ENCODE data around the gene FERMT3.
"Not testable (repeated sequence)": the region's sequence is repeated elsewhere in the genome, so short reads cannot be mapped to it uniquely, and the experiment has no call there.

Gene FERMT3

DNA sequence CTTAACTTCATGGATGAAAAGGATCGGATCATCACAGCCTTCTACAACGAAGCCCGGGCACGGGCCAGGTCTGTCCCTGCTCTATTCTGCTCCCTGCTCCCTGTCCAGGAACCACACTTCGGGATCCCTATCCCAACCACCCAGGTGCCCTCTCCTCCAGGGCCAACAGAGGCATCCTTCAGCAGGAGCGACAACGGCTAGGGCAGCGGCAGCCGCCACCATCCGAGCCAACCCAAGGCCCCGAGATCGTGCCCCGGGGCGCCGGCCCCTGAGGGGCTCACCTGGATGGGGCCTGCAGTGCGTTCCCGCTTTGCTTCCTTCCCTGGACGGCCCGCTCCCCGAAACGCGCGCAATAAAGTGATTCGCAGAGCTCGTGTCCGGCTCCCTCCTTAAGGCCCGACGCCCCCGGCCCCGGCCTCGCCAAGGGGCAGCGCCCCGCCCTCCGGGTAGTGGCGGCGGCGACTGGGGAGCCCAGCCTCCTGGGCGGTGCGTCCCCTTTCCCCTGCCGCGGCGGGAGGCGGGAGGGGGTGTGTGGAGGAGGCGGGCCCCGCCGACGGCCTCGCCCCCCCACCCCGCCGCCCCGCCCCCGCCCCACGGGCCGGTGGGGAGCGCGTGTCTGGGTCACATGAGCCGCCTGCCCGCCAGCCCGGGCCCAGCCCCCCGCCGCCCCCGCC lies 27.5 kb downstream of the FERMT3 start, which contains the start of gene VEGFB:
TSS of gene VEGFB (plus strand) at position 672 of the 674 bp plus-strand sequence. CDS start 250 bp downstream, outside the sequence.
- DNase-seq (ENCODE audit: low read depth in 3 of 3, low spot score in 1 of 3) = peak in 2 of 3 donors; percentile 57 to 63

GRCh38 chr11:64234647-64235379 lies 28.3 kb downstream of the FERMT3 start:
- no peak for DNase-seq (ENCODE audit: low read depth in 3 of 3, low spot score in 1 of 3)

DNA sequence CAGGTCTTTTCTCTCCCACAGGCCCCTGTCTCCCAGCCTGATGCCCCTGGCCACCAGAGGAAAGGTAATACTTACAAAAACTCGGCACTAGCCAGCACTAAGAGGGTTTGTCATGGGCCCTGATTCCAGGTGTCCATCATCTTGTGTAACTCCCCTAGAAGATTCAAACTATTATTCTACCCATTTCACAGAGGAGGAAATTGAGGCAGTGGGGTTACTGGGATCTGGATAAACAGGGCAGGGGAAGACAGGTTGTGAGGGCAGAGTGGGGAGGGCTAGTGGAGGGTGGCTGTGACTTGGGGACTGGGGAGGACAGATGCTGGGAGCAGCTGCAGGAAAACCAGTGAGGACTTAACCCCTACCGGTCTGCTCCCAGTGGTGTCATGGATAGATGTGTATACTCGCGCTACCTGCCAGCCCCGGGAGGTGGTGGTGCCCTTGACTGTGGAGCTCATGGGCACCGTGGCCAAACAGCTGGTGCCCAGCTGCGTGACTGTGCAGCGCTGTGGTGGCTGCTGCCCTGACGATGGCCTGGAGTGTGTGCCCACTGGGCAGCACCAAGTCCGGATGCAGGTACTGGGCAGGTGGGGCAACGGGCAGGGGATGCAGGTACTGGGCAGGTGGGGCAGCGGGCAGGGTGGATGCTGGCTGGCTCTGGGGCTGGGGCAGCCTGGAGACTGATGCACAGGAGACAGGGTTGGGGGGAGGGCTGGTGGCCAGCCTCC lies 29.1 kb downstream of the FERMT3 start:
- DNase-seq (ENCODE audit: low read depth in 3 of 3, low spot score in 1 of 3) = no peak

DNA sequence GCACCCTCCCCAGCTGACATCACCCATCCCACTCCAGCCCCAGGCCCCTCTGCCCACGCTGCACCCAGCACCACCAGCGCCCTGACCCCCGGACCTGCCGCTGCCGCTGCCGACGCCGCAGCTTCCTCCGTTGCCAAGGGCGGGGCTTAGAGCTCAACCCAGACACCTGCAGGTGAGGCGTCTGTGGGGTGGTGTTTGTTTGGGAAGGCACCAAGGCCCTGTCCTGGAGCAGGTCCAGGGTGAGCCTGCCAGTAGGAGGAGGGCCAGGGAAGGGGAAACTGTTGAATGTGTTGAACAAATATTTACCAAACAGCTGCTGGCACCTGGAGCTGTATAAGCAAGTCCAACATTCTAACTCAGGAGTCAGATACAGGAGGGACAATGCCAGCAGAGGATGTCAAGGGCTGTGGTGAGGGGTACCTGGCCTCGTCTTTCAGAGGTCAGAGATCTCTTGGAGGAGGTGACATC lies 31.0 kb downstream of the FERMT3 start:
- no peak for DNase-seq (ENCODE audit: low read depth in 3 of 3, low spot score in 1 of 3)

DNA sequence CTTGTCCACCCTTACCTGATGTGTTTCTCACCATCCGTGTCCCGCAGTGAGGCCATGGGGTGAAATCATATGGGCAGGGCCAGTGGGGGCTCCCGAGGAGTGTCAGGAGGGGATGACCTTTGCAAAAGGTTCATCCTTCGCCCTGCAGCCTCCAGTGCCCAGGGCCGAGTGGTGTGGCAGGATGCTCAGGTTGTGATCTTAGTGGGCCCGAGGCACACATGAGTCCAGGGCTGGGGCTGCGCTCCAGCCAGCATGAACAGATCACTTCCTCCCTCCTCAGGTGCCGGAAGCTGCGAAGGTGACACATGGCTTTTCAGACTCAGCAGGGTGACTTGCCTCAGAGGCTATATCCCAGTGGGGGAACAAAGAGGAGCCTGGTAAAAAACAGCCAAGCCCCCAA lies 31.6 kb downstream of the FERMT3 start:
- DNase-seq (ENCODE audit: low read depth in 3 of 3, low spot score in 1 of 3) = no peak

GRCh38 chr11:64238999-64239398 lies 32.5 kb downstream of the FERMT3 start:
- DNase-seq (ENCODE audit: low read depth in 3 of 3, low spot score in 1 of 3) = no peak

GRCh38 chr11:64239662-64240434 lies 33.3 kb downstream of the FERMT3 start:
- no peak for DNase-seq (ENCODE audit: low read depth in 3 of 3, low spot score in 1 of 3)

DNA sequence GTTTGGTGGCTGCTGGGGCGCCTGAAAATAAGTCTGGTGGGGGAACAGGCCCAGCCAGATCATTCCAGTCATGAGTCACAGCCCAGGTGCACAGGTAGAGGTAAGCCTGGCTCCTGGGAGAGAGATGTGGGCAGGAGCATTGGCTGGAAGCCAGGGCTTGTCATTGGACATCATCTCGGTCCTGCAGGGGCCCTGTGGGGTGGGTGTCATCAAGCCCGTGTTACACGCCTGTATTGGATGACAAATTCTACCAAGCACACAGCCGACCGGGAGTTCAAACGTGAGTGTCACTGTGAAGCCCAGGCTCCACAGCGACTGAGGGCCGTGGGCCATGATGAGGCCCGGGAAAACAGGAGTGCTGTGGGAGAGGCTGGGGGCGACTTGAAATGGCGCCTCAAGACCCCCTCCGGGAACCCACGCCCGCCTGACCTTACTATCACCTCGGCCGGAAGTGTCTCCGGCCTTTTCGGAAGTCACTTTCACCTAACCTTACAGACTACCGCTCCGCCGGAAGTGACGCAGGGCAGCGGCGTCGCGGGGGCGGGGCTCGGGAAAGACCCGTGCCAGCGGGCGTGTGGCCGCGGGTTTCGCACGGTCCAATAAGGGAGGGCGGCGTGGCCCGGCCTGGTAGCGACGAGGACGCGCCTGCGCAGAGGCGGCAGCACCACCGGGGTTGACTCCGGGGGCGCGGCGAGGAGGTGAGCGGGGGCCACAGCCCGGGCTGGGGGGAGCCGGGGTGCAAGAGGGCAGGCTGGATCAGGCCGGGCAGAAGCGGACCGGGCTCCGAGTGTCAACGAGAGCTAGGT lies 34.1 kb downstream of the FERMT3 start, which contains the start of gene FKBP2:
TSS of gene FKBP2 (plus strand) at position 661 of the 806 bp plus-strand sequence. CDS start 1,293 bp downstream, outside the sequence.
- DNase-seq (ENCODE audit: low read depth in 3 of 3, low spot score in 1 of 3) = peak; percentile 95 to 97 (median 97)

- peak in 2 of 3 donors; percentile 100 for DNase-seq (ENCODE audit: low read depth in 3 of 3, low spot score in 1 of 3)
Measured at GRCh38 chr11:64241241-64241490, 34.6 kb downstream of the FERMT3 start.

GRCh38 chr11:64241491-64242374 lies 35.2 kb downstream of the FERMT3 start:
- DNase-seq (ENCODE audit: low read depth in 3 of 3, low spot score in 1 of 3) = peak in 1 of 3 donors; percentile 100

- DNase-seq (ENCODE audit: low read depth in 3 of 3, low spot score in 1 of 3) = no peak
Measured at GRCh38 chr11:64243236-64243854, 36.8 kb downstream of the FERMT3 start.

GRCh38 chr11:64244107-64244506 lies 37.6 kb downstream of the FERMT3 start:
- no peak for DNase-seq (ENCODE audit: low read depth in 3 of 3, low spot score in 1 of 3)

- no peak for DNase-seq (ENCODE audit: low read depth in 3 of 3, low spot score in 1 of 3)
Measured at GRCh38 chr11:64244966-64245365, 38.4 kb downstream of the FERMT3 start.

DNA sequence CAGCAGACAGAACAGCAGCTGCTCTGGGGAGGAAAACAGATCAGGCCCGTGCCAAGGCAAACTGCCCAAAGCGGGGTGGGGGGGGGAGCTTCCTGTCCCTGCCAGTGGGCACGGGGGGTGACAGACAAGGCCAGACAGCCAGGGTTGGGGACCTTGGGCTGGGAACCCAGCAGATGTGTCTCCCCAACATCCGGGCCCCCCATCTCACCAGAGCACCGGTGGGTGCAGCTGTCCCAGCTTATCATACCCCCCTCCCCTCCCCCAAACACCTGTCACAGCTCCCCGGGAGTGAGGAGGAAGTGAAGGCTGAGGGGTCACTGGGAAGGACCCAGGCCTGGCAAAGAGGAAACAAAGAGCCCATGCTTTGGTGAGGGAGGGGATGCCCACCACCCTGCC lies 38.9 kb downstream of the FERMT3 start:
- DNase-seq (ENCODE audit: low read depth in 3 of 3, low spot score in 1 of 3) = peak in 2 of 3 donors; percentile 33 to 60

DNA sequence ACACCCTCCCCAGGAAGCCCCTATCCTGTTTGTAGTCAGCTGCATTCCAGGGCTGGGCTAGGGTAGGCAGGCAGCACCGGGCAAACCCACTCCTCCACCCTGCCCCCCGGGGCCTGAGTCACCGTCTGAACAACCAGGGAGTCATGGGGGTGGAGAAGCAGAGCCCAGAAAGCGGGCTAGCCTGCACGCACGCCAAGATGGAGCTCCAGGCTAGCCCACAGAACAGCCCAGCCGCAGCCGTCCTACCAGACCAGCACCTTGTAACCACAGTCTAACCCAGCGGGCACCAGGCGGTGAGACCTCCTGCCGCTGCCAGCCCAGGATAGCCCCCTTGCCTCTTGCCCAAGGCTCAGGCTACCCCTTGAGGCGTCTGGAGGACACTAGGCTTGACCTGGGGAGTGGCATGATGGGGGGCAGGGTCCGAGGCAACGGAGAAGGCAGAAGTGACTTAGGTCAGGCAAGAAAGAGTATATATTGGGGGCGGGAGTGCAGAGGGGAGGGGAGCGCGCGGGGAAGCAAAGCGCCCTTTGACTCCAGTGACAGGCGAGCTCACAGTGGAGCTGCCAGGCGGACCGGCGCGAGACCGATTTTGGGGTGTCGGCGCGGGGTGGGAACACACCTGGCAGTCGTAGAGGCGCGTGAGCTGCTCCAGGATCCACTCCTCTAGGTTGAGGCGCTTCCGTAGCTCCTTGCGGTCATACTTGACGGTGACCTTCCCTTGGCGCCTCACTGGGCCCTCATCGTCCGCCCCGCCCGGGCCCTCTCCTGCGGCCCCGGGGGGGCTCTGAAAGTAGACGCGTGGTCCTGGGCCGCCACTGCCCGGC lies 39.5 kb downstream of the FERMT3 start:
- peak; percentile 50 to 72 (median 63) for DNase-seq (ENCODE audit: low read depth in 3 of 3, low spot score in 1 of 3)

GRCh38 chr11:64246621-64246870 lies 40.0 kb downstream of the FERMT3 start:
- not testable (repeated sequence) for DNase-seq (ENCODE audit: low read depth in 3 of 3, low spot score in 1 of 3)

DNA sequence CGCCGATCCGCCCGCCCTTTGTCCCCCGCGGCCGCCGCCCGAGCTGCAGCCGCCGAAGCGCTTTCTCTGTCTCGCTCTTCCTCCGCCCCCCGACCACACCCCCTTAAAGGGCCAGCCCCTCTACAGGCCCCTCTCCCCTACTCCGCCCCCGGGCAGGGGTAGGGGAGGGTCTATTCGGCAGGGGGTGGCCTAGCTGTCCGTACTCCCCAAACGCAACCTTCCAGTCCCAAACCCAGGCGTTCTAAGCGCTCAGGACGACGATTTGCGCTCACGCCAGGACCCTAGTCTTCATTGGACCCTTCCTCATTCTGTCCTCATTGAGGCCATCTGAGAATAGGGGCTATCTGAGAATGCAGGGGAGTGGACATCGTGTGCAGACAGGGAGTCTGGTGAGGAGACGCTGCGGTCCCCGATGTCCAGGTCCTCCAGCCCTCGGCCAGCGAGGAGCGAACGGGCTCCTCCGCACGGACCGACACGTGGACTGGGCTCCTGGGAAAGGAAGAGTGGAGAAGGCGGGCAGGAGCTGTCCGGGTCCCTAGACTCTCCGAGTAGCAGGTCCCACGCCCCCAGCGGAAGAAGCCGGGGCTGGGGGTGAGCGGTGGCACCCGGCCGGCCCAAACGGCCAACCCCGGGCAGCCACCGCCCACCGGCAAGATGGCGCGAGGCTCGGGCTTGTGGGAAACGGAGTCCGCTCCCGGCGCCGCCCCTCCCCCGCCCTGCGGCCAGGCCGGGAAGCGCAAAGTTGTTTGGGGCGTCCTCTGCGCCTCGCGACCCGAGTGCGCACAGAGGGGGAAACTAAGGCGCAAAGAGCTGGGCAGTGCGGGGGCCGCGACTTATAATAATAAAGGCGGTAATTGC lies 40.6 kb downstream of the FERMT3 start, which contains the start of gene PPP1R14B:
TSS of gene PPP1R14B (minus strand) at position 73 of the 858 bp plus-strand sequence. CDS start 270 bp downstream, outside the sequence.
- peak in 2 of 3 donors; percentile 57 to 82 for DNase-seq (ENCODE audit: low read depth in 3 of 3, low spot score in 1 of 3)

All from stimulated activated CD4-positive, alpha-beta T cell treated with anti-CD3 and anti-CD28 coated beads, TNF-alpha, amount 100 ng/mL, for 1 hour (primary cell).